Karpas-422 (cell line): ENCODE results near the gene FAM174C. TPM values are rescaled to one million over a fixed set of nuclear protein-coding genes. Genes with fewer than 3 reads are reported as not detected.

ENCODE experiments used
- DNase-seq: peaks from one replicate; pipeline ENCODE4 v3.0.0-alpha.2; 2015
- H2AFZ ChIP-seq: fragments of 200-600 bp; sonication (generic); 2 replicates; pipeline ENCODE4 v1.6.1; 2014; ENCODE audit warnings: antibody characterized with exemption, low read length, mixed read lengths
- H3K27ac ChIP-seq: fragments of 200-600 bp; sonication (generic); 2 replicates; pipeline ENCODE4 v1.5.1; 2014; ENCODE audit warnings: mild to moderate bottlenecking, low read length, moderate library complexity
- H3K27me3 ChIP-seq: fragments of 200-600 bp; sonication (generic); 2 replicates; pipeline ENCODE4 v1.6.1; 2014; ENCODE audit warnings: low read length, mixed read lengths
- H3K36me3 ChIP-seq: fragments of 200-600 bp; sonication (generic); 2 replicates; pipeline ENCODE4 v1.6.1; 2014; ENCODE audit warnings: low read length, mixed read lengths; ENCODE audit not compliant: insufficient read depth
- H3K4me1 ChIP-seq: fragments of 200-600 bp; sonication (generic); 2 replicates; pipeline ENCODE4 v1.6.1; 2014; ENCODE audit warnings: mild to moderate bottlenecking, low read length, mixed read lengths
- H3K4me2 ChIP-seq: fragments of 200-600 bp; sonication (generic); 2 replicates; pipeline ENCODE4 v1.6.1; 2014; ENCODE audit warnings: low read length, low read depth, mild to moderate bottlenecking; ENCODE audit not compliant: poor library complexity, severe bottlenecking
- H3K4me3 ChIP-seq: fragments of 200-600 bp; sonication (generic); 2 replicates; pipeline ENCODE4 v1.5.1; 2014; ENCODE audit warnings: mild to moderate bottlenecking, antibody characterized with exemption, low read length, mixed read lengths
- H3K79me2 ChIP-seq: fragments of 200-600 bp; sonication (generic); 2 replicates; pipeline ENCODE4 v1.6.1; 2014; ENCODE audit warnings: mild to moderate bottlenecking, low read length, mixed read lengths
- H3K9ac ChIP-seq: fragments of 200-600 bp; sonication (generic); 2 replicates; pipeline ENCODE4 v1.6.0; 2014; ENCODE audit warnings: low read length
- H3K9me2 ChIP-seq: fragments of 200-600 bp; sonication (generic), shearing (Covaris generic); replicated peaks from 2 replicates; pipeline ENCODE4 v1.6.0; 2014; ENCODE audit warnings: mild to moderate bottlenecking, low read length, moderate library complexity; ENCODE audit not compliant: insufficient read depth
- H3K9me3 ChIP-seq: fragments of 300-700, 200-600 bp; sonication (generic); 2 replicates; pipeline ENCODE4 v1.6.1; 2014; ENCODE audit warnings: low read length, mixed read lengths
- H4K20me1 ChIP-seq: fragments of 200-600 bp; sonication (generic); 2 replicates; pipeline ENCODE4 v1.6.1; 2014; ENCODE audit warnings: mild to moderate bottlenecking, antibody characterized with exemption, low read length, low read depth; ENCODE audit not compliant: insufficient read depth
- total RNA-seq: library from RNA; depleted of rRNA; stranded (reverse); fragments of >200 nt; shearing (Covaris generic); gene quantifications from 2 replicates; pipeline ENCODE4 v1.2.3, GENCODE V29; 2014; ENCODE audit warnings: low replicate concordance

The FAM174C gene
- total RNA-seq, 1 experiment from 2014 or later: 32.7 TPM

GRCh38 chr19:1277061-1277460, 1.7 kb downstream of the FAM174C start:
- Histone ChIP-seq H3K27ac (no peak overlapping the region), H3K79me2 (peaks cover 15% of the 10 kb centered on the region), H3K9ac (peak overlapping the region; percentile 92), H3K4me1 (peaks cover 24% of the 10 kb centered on the region), H4K20me1 (peaks cover 12% of the 10 kb centered on the region; the same call in 1 of the 2 replicates), H3K9me3 (no peaks in the 10 kb centered on the region), H3K36me3 (peaks cover 37% of the 10 kb centered on the region; the same call in 1 of the 2 replicates), H3K4me2 (peak overlapping the region; percentile 80), H3K4me3 (peak overlapping the region; percentile 84; the same call in 1 of the 2 replicates), H3K9me2 (no peaks in the 10 kb centered on the region), H2AFZ (no peak overlapping the region), H3K27me3 (no peaks in the 10 kb centered on the region)
- no peak for DNase-seq

- Histone ChIP-seq H3K9me3 (no peaks in the 10 kb centered on the region), H4K20me1 (peaks cover 12% of the 10 kb centered on the region; the same call in 1 of the 2 replicates), H2AFZ (no peak overlapping the region), H3K4me1 (peaks cover 27% of the 10 kb centered on the region), H3K79me2 (peaks cover 15% of the 10 kb centered on the region), H3K4me3 (no peak overlapping the region), H3K9ac (no peak overlapping the region), H3K27ac (no peak overlapping the region), H3K36me3 (peaks cover 28% of the 10 kb centered on the region; the same call in 1 of the 2 replicates), H3K9me2 (no peaks in the 10 kb centered on the region), H3K4me2 (no peak overlapping the region), H3K27me3 (no peaks in the 10 kb centered on the region)
- DNase-seq: no peak
Observed at GRCh38 chr19:1278074-1278473, 2.7 kb downstream of the FAM174C start.

GRCh38 chr19:1278713-1279660, 3.7 kb downstream of the FAM174C start:
- Histone ChIP-seq H2AFZ (no peak overlapping the region), H3K4me3 (no peak overlapping the region), H3K9me3 (no peaks in the 10 kb centered on the region), H3K4me1 (peaks cover 35% of the 10 kb centered on the region), H3K27me3 (no peaks in the 10 kb centered on the region), H3K27ac (no peak overlapping the region), H3K36me3 (peaks cover 28% of the 10 kb centered on the region; the same call in 1 of the 2 replicates), H3K79me2 (peaks cover 15% of the 10 kb centered on the region), H3K9ac (no peak overlapping the region), H4K20me1 (peaks cover 18% of the 10 kb centered on the region; the same call in 1 of the 2 replicates), H3K4me2 (no peak overlapping the region), H3K9me2 (no peaks in the 10 kb centered on the region)
- no peak for DNase-seq

GRCh38 chr19:1279782-1280341, 4.5 kb downstream of the FAM174C start:
- peaks cover 20% of the 10 kb centered on the region; the same call in 1 of the 2 replicates for H3K36me3 ChIP-seq
- H3K4me1 ChIP-seq: peaks cover 26% of the 10 kb centered on the region
- H3K9me2 ChIP-seq: no peaks in the 10 kb centered on the region
- no peak overlapping the region for H3K27ac ChIP-seq
- H3K79me2 ChIP-seq: peaks cover 15% of the 10 kb centered on the region
- peak; percentile 94 for DNase-seq
- H4K20me1 ChIP-seq: peaks cover 24% of the 10 kb centered on the region
- H3K4me2 ChIP-seq: no peak overlapping the region
- H3K4me3 ChIP-seq: no peak overlapping the region
- H3K9me3 ChIP-seq: no peaks in the 10 kb centered on the region
- H2AFZ ChIP-seq: no peak overlapping the region
- H3K27me3 ChIP-seq: no peaks in the 10 kb centered on the region
- H3K9ac ChIP-seq: no peak overlapping the region

- no peak for DNase-seq
- Histone ChIP-seq H3K36me3 (peaks cover 17% of the 10 kb centered on the region; the same call in 1 of the 2 replicates), H3K4me3 (no peak overlapping the region), H3K9ac (no peak overlapping the region), H3K9me2 (no peaks in the 10 kb centered on the region), H2AFZ (no peak overlapping the region), H3K4me1 (peaks cover 22% of the 10 kb centered on the region), H3K27me3 (no peaks in the 10 kb centered on the region), H3K4me2 (no peak overlapping the region), H3K79me2 (peaks cover 15% of the 10 kb centered on the region), H3K9me3 (no peaks in the 10 kb centered on the region), H4K20me1 (peaks cover 24% of the 10 kb centered on the region), H3K27ac (no peak overlapping the region)
Observed at GRCh38 chr19:1280636-1281568, 5.6 kb downstream of the FAM174C start.

GRCh38 chr19:1281569-1282287, 6.4 kb downstream of the FAM174C start:
- H3K27ac ChIP-seq: no peak overlapping the region

GRCh38 chr19:1282588-1283206, 7.4 kb downstream of the FAM174C start:
- Histone ChIP-seq H3K79me2 (no peaks in the 10 kb centered on the region), H2AFZ (no peak overlapping the region), H3K4me1 (peaks cover 17% of the 10 kb centered on the region), H3K9me2 (no peaks in the 10 kb centered on the region), H3K9ac (no peak overlapping the region), H3K36me3 (peaks cover 8% of the 10 kb centered on the region; the same call in 1 of the 2 replicates), H3K27me3 (no peaks in the 10 kb centered on the region), H3K4me3 (no peak overlapping the region), H3K9me3 (no peaks in the 10 kb centered on the region), H4K20me1 (peaks cover 20% of the 10 kb centered on the region), H3K4me2 (no peak overlapping the region), H3K27ac (no peak overlapping the region)
- no peak for DNase-seq

More at GRCh38 chr19:1281569-1282287, 6.4 kb downstream of the FAM174C start:
- no peak overlapping the region for H2AFZ ChIP-seq
- peaks cover 21% of the 10 kb centered on the region for H4K20me1 ChIP-seq
- DNase-seq: no peak
- H3K9ac ChIP-seq: no peak overlapping the region
- H3K9me2 ChIP-seq: no peaks in the 10 kb centered on the region
- H3K27me3 ChIP-seq: no peaks in the 10 kb centered on the region
- peaks cover 6% of the 10 kb centered on the region for H3K79me2 ChIP-seq
- peaks cover 14% of the 10 kb centered on the region; the same call in 1 of the 2 replicates for H3K36me3 ChIP-seq
- no peak overlapping the region for H3K4me3 ChIP-seq
- H3K4me2 ChIP-seq: no peak overlapping the region
- H3K9me3 ChIP-seq: no peaks in the 10 kb centered on the region
- peaks cover 18% of the 10 kb centered on the region for H3K4me1 ChIP-seq
